Panc1 (cell line): ENCODE data around the gene GPC1.

Experiments used
- POLR2AphosphoS5 ChIP-seq: IDR thresholded peaks from 2 replicates; pipeline ENCODE4 v1.6.1; 2012; ENCODE audit warnings: mild to moderate bottlenecking, low read depth, low read length, moderate library complexity
- REST ChIP-seq, 2 experiments: IDR thresholded peaks; 2 replicates each; pipeline ENCODE4 v1.6.1; 2011 to 2012; ENCODE audit warnings: low read depth in 2 of 2, control low read depth in 1 of 2, low read length in 1 of 2, mild to moderate bottlenecking in 1 of 2, moderate library complexity in 1 of 2; ENCODE audit not compliant: insufficient read depth in 1 of 2
- TCF7L2 ChIP-seq: IDR thresholded peaks from 2 replicates; pipeline ENCODE4 v1.6.1; 2011; ENCODE audit warnings: mild to moderate bottlenecking, low read depth, low read length, inconsistent platforms
- TF ChIP-seq, protein P1 (sequence below): fragments of 450-650 bp; IDR thresholded peaks from 2 replicates; pipeline ENCODE4 v1.5.1; 2017; ENCODE audit warnings: mild to moderate bottlenecking

- TF ChIP-seq, protein P1, sequence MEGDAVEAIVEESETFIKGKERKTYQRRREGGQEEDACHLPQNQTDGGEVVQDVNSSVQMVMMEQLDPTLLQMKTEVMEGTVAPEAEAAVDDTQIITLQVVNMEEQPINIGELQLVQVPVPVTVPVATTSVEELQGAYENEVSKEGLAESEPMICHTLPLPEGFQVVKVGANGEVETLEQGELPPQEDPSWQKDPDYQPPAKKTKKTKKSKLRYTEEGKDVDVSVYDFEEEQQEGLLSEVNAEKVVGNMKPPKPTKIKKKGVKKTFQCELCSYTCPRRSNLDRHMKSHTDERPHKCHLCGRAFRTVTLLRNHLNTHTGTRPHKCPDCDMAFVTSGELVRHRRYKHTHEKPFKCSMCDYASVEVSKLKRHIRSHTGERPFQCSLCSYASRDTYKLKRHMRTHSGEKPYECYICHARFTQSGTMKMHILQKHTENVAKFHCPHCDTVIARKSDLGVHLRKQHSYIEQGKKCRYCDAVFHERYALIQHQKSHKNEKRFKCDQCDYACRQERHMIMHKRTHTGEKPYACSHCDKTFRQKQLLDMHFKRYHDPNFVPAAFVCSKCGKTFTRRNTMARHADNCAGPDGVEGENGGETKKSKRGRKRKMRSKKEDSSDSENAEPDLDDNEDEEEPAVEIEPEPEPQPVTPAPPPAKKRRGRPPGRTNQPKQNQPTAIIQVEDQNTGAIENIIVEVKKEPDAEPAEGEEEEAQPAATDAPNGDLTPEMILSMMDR: no peak
- TF ChIP-seq POLR2AphosphoS5: no peak
- TF ChIP-seq REST (IDR thresholded peaks at IDR 0.05; ENCODE audit: insufficient read depth in 1 of 2, low read depth in 2 of 2, low read length in 1 of 2): no peak
- no peak for TF ChIP-seq TCF7L2
Observed at GRCh38 chr2:240439698-240440151, 4.3 kb downstream of the GPC1 start.
